WI38 (cell line): ENCODE data around the gene CYREN.

Source experiments
- H3K4me3 ChIP-seq: 2 replicates; pipeline ENCODE4 v1.5.1; 2011; ENCODE audit warnings: low read depth, mild to moderate bottlenecking, control low read depth, low read length
- TF ChIP-seq, protein P1 (sequence below): IDR thresholded peaks from 2 replicates; pipeline ENCODE4 v1.5.1; 2012; ENCODE audit warnings: low read depth, mild to moderate bottlenecking, control low read depth, low read length

The CYREN gene

DNA sequence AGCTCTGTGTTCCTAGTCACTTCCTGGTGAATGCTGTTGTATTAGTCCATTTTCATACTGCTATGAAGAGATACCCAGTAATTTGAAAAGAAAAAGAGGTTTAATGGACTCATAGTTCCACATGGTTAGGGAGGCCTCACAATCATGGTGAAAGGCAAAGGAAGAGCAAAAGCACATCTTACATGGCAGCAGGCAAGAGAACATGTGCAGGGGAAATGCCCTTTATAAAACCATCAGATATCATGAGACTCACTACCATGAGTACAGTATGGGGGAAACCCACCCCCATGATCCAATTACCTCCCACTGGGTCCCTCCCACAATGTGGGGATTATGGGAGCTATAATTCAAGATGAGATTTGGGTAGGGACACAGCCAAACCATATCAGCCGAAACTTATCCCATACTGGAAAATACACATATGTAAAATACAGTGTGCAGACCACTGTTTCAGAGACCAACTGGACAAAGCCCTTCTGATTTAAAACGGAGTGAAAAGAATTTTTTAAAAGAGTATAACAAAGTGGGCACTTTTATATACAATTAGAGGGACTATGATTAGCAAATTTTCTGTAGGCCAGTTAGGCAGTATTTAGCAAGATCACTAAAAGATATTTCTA lies 8.0 kb downstream of the CYREN start:
- TF ChIP-seq, protein P1, sequence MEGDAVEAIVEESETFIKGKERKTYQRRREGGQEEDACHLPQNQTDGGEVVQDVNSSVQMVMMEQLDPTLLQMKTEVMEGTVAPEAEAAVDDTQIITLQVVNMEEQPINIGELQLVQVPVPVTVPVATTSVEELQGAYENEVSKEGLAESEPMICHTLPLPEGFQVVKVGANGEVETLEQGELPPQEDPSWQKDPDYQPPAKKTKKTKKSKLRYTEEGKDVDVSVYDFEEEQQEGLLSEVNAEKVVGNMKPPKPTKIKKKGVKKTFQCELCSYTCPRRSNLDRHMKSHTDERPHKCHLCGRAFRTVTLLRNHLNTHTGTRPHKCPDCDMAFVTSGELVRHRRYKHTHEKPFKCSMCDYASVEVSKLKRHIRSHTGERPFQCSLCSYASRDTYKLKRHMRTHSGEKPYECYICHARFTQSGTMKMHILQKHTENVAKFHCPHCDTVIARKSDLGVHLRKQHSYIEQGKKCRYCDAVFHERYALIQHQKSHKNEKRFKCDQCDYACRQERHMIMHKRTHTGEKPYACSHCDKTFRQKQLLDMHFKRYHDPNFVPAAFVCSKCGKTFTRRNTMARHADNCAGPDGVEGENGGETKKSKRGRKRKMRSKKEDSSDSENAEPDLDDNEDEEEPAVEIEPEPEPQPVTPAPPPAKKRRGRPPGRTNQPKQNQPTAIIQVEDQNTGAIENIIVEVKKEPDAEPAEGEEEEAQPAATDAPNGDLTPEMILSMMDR = no peak
- H3K4me3 ChIP-seq = no peak overlapping the region

DNA sequence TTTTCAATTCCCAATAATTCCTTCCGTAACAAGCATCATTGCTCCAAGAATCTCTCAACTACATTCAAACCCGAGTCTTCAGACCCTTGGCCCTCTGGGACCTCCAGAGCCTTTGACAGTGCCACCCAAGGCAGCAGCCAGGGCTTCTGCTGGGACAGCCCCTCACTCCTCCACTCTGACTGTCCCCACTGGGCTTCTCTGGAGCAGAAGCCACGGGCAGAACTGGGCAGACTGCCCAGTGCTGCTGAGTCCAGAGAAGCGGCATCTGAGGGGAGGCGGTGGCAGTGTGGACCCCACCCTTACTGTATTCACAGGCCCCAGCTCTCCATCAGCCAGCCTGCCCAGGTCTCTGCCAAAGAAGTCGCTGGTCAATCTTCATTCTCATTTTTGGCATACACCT lies 8.8 kb downstream of the CYREN start:
- TF ChIP-seq, protein P1 = no peak
- no peak overlapping the region for H3K4me3 ChIP-seq

DNA sequence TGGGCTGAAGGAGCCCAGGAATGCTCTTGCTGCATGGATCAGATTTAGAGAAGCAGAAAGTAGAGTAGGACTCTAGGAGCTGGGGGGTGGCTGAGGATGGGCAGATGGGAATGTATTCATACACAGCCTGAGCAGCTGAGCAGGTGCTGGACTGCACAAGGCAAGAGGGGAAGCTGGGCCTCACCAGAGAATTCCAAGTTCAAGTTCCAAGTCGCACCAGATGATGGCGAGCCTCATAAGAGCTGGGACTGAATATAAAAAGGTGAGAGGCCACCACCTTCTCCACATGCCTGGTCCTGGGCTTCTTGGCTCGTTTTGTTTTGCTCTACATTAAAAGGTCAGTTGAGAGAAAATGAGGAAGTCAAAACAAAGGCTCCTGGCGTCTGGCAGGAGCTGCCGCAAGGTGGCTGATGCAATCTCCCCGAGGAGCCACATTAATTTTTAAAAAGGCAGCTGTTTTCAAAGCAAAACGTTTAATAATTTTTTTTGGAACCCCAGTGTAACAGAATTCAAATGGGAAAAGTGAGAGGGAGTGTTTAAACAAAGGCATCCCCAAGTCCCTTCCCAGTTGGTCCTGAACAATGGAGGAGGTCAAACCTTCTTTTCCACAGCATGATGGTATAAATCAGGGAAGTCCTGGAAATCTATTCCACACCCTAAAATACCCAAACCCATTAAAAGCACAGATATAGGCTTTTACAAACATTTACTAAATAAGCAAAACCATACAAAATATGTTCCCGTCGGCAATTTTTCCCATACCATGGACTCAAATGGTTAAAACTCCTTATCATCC lies 9.5 kb downstream of the CYREN start:
- H3K4me3 ChIP-seq = no peak overlapping the region
- TF ChIP-seq, protein P1 = no peak

DNA sequence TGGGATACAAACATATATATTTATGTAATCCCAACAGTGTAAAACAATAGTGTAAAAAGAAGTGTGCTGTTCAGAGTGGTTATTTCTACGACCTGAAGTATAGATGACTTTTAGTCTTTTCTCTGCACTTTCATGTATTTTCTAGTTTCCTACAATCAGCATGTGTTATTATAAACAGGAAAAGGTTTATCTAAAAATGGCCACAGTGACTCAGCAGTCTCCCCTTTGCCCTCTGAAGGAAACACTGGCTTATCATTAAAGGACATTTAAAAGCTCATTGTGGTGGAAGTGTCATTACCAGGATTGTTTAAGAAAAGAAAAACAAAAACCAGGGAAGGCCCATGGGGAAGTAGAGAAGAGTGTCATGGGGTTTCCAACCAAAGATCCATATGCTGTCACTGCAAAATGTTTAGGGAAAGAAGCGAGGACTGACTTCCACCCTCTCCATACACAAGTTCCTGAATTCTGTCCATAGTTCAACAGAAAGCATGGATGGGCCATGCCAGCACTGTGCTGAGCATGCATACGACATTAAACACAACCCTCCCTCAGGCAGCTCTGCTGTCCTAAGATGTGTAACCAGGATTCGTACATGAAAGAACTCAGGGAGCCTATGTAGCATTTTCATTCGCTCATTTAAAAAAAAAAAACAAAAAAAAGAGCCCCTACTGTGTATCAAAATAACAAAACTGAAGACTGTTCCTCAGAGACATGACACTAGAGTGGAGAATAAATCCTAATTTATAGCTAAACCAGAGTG lies 10.2 kb downstream of the CYREN start:
- H3K4me3 ChIP-seq = no peak overlapping the region
- TF ChIP-seq, protein P1 = no peak

DNA sequence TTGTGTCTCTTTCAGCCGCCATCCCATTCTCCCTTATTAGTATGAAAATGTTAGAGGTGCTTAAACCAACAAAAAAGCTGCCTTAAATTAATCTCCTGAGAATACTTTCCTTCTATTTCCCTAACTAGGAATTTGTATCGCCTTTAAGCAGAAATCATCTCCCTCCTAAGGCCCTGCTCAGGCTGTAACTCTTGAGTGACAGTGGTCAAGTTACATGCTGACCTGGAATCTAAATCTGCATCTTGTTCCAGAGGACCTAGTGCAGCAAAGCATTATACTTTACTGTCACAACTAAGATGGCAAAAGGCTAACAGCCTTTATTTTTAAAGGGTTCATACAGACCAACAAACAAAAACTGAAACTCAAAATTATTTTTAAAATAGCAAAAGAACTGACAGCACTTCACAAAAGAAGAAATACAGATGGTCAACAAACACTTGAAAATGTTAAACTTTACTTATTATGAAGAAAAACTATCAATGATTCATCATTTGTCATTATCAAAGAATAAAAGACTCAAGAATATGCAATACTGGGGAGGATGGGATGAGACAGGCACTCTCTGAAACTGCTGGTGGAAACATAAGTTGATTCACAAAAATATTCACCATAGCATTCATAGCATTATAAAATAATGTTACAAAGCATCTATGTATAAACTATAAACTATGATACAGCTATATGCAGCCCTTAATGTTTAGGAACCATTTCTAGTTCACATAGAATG lies 11.0 kb downstream of the CYREN start:
- TF ChIP-seq, protein P1 = no peak
- H3K4me3 ChIP-seq = no peak overlapping the region

DNA sequence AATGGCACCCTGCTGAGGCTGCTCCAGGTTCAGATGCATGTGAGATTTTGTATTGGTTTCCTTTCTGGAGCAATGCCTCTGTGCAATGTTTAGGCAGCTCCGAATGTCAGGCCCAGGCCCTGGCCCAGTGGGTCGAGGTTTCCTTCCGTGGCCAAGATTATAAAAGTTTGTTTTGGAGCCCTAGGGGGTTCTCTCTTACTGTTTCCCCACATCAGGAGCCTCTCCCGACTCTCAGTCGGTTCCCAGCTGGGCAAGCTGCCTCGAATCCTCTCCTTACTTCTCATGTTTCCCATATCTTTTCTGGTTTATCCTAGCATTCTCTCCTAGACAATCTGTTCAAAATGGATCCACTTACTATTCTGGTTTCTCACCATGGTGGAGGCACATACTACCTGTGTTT lies 11.6 kb downstream of the CYREN start:
- TF ChIP-seq, protein P1 = no peak
- H3K4me3 ChIP-seq = no peak overlapping the region
